Left ventricle myocardium superior (tissue), 1 donor: ENCODE data around the gene APOH. TPM values are rescaled to one million over a fixed set of nuclear protein-coding genes. Genes with fewer than 3 reads are reported as not detected.

ENCODE experiments used
- ATAC-seq: fragments of 200-7000 bp; cut with Tn5 transposase; one replicate; pipeline ENCODE4 v1.9.1; 2020; ENCODE audit warnings: mild to moderate bottlenecking, moderate library complexity
- DNase-seq: peaks from one replicate; pipeline ENCODE4 v3.0.0-alpha.2; 2020
- intact Hi-C: fragments of 100-400 bp; cut with micrococcal nuclease; formaldehyde crosslinking; loops from one replicate; pipeline ENCODE4 v1.11.0; 2022
- total RNA-seq: library from RNA; stranded (reverse); fragmentation: NEBNext Ultra II Directional; extraction: Animal tissue kit (Norgen Biotek cat#: 25700); gene quantifications from one replicate; pipeline ENCODE4 v1.2.1, GENCODE V29; 2021
- donor health status: DM: no; HTN: yes; CAD: no; lungs with severe emphysema.

The APOH gene
- total RNA-seq, 1 donor from 2014 or later, result not detected

DNA sequence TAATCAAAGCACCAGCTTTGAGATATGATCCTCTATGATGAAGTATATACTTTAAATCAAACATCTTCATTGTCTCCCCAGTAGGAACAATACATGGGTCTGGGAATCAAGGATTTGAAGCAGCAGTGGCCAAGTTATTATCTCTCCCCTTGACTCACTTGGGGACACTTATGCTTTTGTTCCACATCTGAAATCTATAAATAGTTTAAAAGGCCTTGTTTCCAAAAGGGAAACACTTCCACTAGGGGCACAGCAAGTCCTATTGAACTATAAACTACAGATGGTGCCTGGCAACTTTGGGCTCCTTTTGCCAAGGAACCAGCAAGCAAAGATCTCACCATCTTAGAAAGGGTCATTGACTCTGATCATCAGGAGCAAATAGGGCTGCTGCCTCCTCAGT is 21.3 kb downstream of the APOH start:
- intact Hi-C loops, result no loop called here
- no peak for DNase-seq
- ATAC-seq, result peak; percentile 90

DNA sequence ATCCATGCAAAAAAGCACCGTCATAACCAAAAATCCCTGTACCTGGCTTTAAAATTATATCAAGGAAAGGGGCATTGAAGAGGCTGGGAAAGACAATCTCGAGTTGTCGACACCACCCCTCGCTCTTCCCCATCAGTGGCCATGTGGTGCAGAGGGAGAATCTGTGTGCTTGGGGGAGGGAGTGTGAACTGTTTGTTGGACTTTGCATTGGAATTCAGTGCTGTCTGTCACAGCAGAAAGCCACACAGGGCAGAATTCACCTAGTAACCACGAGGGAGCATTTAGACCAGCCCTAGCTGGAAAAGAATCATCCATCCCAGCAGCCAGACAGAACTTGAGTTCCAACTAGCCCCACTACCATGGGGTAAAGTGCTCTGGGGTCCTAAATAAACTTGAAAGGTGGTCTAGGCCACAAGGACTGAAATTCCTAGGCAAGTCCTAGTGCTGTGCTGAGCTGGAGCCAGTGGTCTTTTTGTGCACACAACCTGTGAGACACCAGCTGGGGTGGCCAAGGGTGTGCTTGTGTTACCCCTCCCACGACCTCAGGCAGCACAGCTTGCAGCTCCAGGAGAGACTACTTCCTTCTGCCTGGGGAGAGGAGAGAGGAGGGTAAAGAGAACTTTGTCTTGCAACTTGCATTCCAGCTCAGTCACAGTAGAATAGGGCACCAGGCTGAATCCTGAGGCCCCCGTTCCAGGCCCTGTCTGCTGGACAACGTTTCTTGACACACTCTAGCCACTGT is 25.8 kb downstream of the APOH start:
- ATAC-seq, result no peak
- intact Hi-C loops, result no loop called here

DNA sequence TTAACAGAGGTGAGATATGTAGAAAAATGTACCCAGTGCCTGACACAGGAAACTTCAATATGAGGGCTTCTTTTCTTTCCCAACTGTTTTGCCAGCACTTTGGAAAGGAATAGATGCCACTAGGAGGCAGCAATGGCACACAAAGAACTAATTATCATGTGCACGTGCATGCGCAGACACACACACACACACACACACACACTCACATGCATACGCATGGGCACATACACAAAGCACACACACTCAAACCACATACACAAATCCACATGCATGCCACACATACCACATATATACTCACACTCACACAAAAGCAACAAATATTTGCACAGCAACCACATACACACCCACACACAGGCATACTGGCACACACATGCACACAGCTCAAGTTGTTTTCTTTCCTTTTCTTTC is 28.5 kb downstream of the APOH start:
- DNase-seq (no peak), ATAC-seq (peak; percentile 41)
- intact Hi-C loops, result no loop called here

More for the DNA sequence above, 25.8 kb downstream of the APOH start:
- no peak for DNase-seq

DNA sequence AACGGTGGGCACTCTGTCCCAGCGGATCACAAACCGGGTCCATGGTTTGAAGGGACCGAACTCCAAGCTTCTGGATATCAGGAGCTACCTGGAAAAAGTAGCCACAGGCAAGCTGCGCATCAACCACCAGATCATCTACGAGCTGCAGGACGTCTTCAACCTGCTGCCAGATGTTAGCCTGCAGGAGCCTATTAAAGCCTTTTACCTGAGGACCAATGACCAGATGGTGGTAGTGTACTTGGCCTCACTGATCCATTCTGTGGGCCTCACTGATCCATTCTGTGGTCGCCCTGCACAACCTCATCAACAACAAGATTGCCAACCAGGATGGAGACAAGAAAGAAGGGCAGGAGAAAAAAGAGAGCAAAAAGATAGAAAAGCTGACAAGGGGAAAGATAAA is 31.0 kb downstream of the APOH start:
- DNase-seq (no peak), ATAC-seq (no peak)
- intact Hi-C loops, result no loop called here

- DNase-seq, result no peak
- intact Hi-C loops, result no loop called here
- ATAC-seq, result no peak
Observed at GRCh38 chr17:66192378-66192687, 36.9 kb downstream of the APOH start.

GRCh38 chr17:66191593-66192377 is 37.4 kb downstream of the APOH start, which contains the start of gene CEP112:
CEP112 (minus strand) TSS chr17:66192133.
- DNase-seq (peak; percentile 88), ATAC-seq (peak; percentile 94)
- intact Hi-C loops, result no loop called here

DNA sequence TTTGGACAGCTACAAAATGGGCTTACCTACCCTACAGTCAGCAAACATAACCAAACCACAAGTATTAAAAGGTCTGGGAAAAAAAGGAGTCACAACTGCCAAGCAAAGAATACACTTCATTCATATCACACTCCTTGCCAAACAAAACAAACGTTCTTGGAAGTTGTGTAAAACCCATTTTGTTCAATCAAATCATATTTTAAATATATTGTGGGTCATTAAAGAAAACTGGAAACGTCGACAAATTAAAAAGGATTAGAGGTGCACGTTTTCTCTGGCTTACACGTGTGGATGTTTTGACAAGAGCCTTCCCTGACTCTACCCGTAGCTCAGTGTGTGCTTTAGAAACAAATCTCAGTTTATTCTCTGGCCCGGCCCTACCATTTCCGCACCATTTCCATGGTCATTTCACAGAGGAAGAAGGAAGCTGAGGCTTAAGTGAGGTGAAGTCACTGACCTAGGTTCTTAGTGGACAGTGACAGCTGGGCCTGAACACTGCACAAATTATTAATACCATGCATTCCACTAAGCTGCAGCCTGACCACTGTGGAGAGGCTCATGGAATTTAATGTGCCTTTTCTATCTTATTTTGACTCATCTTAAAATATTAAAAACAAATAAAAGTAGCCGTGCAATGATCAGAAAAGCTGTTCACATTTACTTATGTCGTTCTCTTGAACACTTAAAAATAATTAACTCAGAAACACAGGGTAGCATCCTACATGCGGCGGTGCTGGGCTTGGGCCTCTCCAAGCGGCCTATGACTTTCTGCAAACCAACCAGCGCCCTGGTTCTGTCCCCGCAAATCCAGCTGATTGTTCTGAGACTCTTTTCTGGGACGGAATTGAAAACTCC is 38.2 kb downstream of the APOH start:
- intact Hi-C loops, result no loop called here
- no peak for DNase-seq
- ATAC-seq, result peak; percentile 31

GRCh38 chr17:66187718-66188117 is 41.5 kb downstream of the APOH start:
- no peak for ATAC-seq
- intact Hi-C loops, result no loop called here
- DNase-seq, result no peak

- DNase-seq, result no peak
- intact Hi-C loops, result no loop called here
- no peak for ATAC-seq
Observed at GRCh38 chr17:66185862-66186261, 43.4 kb downstream of the APOH start.

- no peak for DNase-seq
- intact Hi-C loops, result no loop called here
- ATAC-seq, result no peak
Observed at GRCh38 chr17:66184392-66184791, 44.8 kb downstream of the APOH start.

GRCh38 chr17:66183529-66183928 is 45.7 kb downstream of the APOH start:
- intact Hi-C loops, result no loop called here
- ATAC-seq (no peak), DNase-seq (no peak)

- no peak for ATAC-seq
- intact Hi-C loops, result no loop called here
- no peak for DNase-seq
Observed at GRCh38 chr17:66178642-66179041, 50.6 kb downstream of the APOH start.

- intact Hi-C loops, result no loop called here
- no peak for ATAC-seq
- no peak for DNase-seq
Observed at GRCh38 chr17:66177048-66177447, 52.2 kb downstream of the APOH start.

DNA sequence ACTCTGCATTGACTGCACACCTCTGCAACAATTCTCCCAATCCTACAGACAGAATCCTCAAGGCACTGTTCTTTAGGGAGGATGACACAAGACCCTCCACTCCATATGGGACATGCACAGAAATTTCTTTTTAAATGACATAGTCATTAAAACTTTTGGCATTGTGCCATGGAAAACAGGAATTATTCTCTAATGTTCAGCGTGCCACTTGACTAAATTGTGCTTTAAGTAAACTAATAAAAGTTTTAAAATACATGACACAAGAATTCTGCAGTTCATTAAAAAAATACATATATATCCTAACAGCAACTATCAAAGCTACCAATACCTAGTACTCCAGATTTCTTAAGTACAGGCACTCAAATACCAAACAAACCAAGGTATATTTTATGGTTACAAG is 53.3 kb downstream of the APOH start:
- intact Hi-C loops, result no loop called here
- ATAC-seq (no peak), DNase-seq (no peak)

GRCh38 chr17:66172691-66173223 is 56.5 kb downstream of the APOH start:
- intact Hi-C loops, result no loop called here
- DNase-seq (no peak), ATAC-seq (peak; percentile 17)

GRCh38 chr17:66172144-66172543 is 57.1 kb downstream of the APOH start:
- DNase-seq, result no peak
- intact Hi-C loops, result no loop called here
- peak; percentile 48 for ATAC-seq

- intact Hi-C loops, result no loop called here
- DNase-seq, result no peak
- peak; percentile 88 for ATAC-seq
Observed at GRCh38 chr17:66171692-66172091, 57.5 kb downstream of the APOH start.

- ATAC-seq, result no peak
- DNase-seq, result no peak
- intact Hi-C loops, result no loop called here
Observed at GRCh38 chr17:66171172-66171571, 58.0 kb downstream of the APOH start.

DNA sequence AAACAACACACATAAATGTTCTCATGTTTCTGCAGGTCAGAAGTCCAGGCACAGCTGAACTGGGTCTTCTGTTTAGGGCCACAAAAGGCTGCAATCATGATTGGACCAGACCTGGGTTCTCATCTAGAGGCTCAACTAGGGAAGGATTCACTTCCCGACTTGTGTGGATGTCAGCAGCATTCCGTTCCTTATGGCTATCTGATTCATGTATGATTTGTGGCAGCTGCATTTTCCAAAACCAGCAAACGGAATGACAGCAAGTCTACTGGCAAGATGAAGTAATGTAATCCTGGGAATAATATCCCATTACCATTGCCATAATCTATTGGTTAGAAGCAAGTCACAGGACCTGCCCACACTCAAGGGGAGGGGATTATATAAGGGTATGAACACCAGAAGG is 59.4 kb downstream of the APOH start:
- ATAC-seq (no peak), DNase-seq (no peak)
- intact Hi-C loops, result loop anchor here (5.0 kb wide), 2 partner anchors 878 to 938 kb away; no protein-coding TSS in a partner anchor
